Neural cell (in vitro differentiated cells): ENCODE data around the gene PNLIP. TPM values are rescaled to one million over a fixed set of nuclear protein-coding genes. Genes with fewer than 3 reads are reported as not detected.

Experiments used
- H2AFZ ChIP-seq: fragments of 200-600, 300-800 bp; sonication (generic), shearing (Covaris generic); 2 replicates; pipeline ENCODE4 v1.6.0; 2014; ENCODE audit warnings: low read depth, mild to moderate bottlenecking, antibody characterized with exemption, low read length, moderate library complexity
- H3F3A ChIP-seq: fragments of 200-600 bp; shearing (Covaris generic); 2 replicates; pipeline ENCODE4 v1.6.1; 2016; ENCODE audit warnings: mild to moderate bottlenecking, moderate library complexity, mixed read lengths, antibody characterized with exemption, low read length; ENCODE audit not compliant: insufficient read depth, poor library complexity, severe bottlenecking
- H3K27ac ChIP-seq: fragments of 200-600, 300-800 bp; sonication (generic), shearing (Covaris generic); 2 replicates; pipeline ENCODE4 v1.5.1; 2014; ENCODE audit warnings: mild to moderate bottlenecking, low read length, moderate library complexity
- H3K27me3 ChIP-seq: fragments of 300-800, 200-600 bp; sonication (generic), shearing (Covaris generic); 2 replicates; pipeline ENCODE4 v1.6.0; 2014; ENCODE audit warnings: mild to moderate bottlenecking, low read depth, low read length, moderate library complexity; ENCODE audit not compliant: insufficient read depth
- H3K36me3 ChIP-seq: fragments of 300-800, 200-600 bp; sonication (generic), shearing (Covaris generic); 2 replicates; pipeline ENCODE4 v1.5.1; 2014; ENCODE audit warnings: mild to moderate bottlenecking, antibody characterized with exemption, low read length, moderate library complexity; ENCODE audit not compliant: insufficient read depth
- H3K4me2 ChIP-seq: fragments of 300-800, 200-600 bp; sonication (generic), shearing (Covaris generic); 2 replicates; pipeline ENCODE4 v1.6.0; 2014; ENCODE audit warnings: mild to moderate bottlenecking, low read length
- H3K4me3 ChIP-seq: fragments of 300-800, 200-600 bp; sonication (generic), shearing (Covaris generic); 2 replicates; pipeline ENCODE4 v1.5.1; 2014; ENCODE audit warnings: mild to moderate bottlenecking, low read length, moderate library complexity
- H3K79me2 ChIP-seq: fragments of 200-600 bp; shearing (Covaris generic); replicated peaks from 2 replicates; pipeline ENCODE4 v1.6.0; 2014; ENCODE audit warnings: mild to moderate bottlenecking, low read length, moderate library complexity; ENCODE audit not compliant: insufficient read depth
- H3K9ac ChIP-seq: fragments of 300-800, 200-600 bp; sonication (generic), shearing (Covaris generic); 2 replicates; pipeline ENCODE4 v1.6.1; 2016; ENCODE audit warnings: mild to moderate bottlenecking, low read length, mixed read lengths
- H3K9me2 ChIP-seq: fragments of 200-600 bp; shearing (Covaris generic); 2 replicates; pipeline ENCODE4 v1.6.1; 2016; ENCODE audit warnings: mild to moderate bottlenecking, low read length, mixed read lengths; ENCODE audit not compliant: insufficient read depth
- H3K9me3 ChIP-seq: fragments of 200-600, 300-800 bp; sonication (generic), shearing (Covaris generic); 2 replicates; pipeline ENCODE4 v1.6.1; 2016; ENCODE audit warnings: mild to moderate bottlenecking, mixed run types, low read length, moderate library complexity, mixed read lengths
- H4K20me1 ChIP-seq: fragments of 200-600 bp; shearing (Covaris generic); 2 replicates; pipeline ENCODE4 v1.6.1; 2016; ENCODE audit warnings: mild to moderate bottlenecking, mixed run types; ENCODE audit not compliant: insufficient read depth
- CTCF ChIP-seq: fragments of 450-650 bp; IDR thresholded peaks from 2 replicates; pipeline ENCODE4 v1.5.1; 2014; ENCODE audit warnings: antibody characterized with exemption, mild to moderate bottlenecking, moderate library complexity; ENCODE audit not compliant: poor library complexity, severe bottlenecking
- EP300 ChIP-seq: fragments of 450-650 bp; conservative IDR thresholded peaks from 2 replicates; pipeline ENCODE4 v1.6.1; 2014; ENCODE audit warnings: antibody characterized with exemption, mild to moderate bottlenecking, moderate library complexity; ENCODE audit not compliant: poor library complexity, severe bottlenecking
- EZH2 ChIP-seq: fragments of 200-600, 300-800 bp; shearing (Covaris generic), sonication (generic); IDR thresholded peaks from 2 replicates; pipeline ENCODE4 v1.6.1; 2014; ENCODE audit warnings: antibody characterized with exemption, low read length, borderline replicate concordance, mild to moderate bottlenecking; ENCODE audit not compliant: insufficient read depth, poor library complexity, severe bottlenecking
- MXI1 ChIP-seq: fragments of 450-650 bp; conservative IDR thresholded peaks from 2 replicates; pipeline ENCODE4 v1.6.1; 2014; ENCODE audit warnings: antibody characterized with exemption, mild to moderate bottlenecking; ENCODE audit not compliant: poor library complexity, severe bottlenecking
- POLR2AphosphoS5 ChIP-seq: IDR thresholded peaks from 2 replicates; pipeline ENCODE4 v1.6.1; 2012
- RAD21 ChIP-seq: fragments of 450-650 bp; conservative IDR thresholded peaks from 2 replicates; pipeline ENCODE4 v1.6.1; 2014; ENCODE audit warnings: antibody characterized with exemption, mild to moderate bottlenecking, moderate library complexity
- REST ChIP-seq: IDR thresholded peaks from 2 replicates; pipeline ENCODE4 v1.6.1; 2012; ENCODE audit warnings: borderline replicate concordance
- SMC3 ChIP-seq: fragments of 450-650 bp; conservative IDR thresholded peaks from 2 replicates; pipeline ENCODE4 v1.6.1; 2014; ENCODE audit warnings: antibody characterized with exemption, mild to moderate bottlenecking, moderate library complexity; ENCODE audit not compliant: poor library complexity
- TAF1 ChIP-seq: IDR thresholded peaks from 2 replicates; pipeline ENCODE4 v1.6.1; 2012; ENCODE audit warnings: low read depth
- polyA plus RNA-seq: library from polyadenylated mRNA; depleted of rRNA; stranded (reverse); fragments of >200 nt; gene quantifications from 2 replicates; pipeline ENCODE4 v1.2.3, GENCODE V29; 2014

Gene PNLIP
- polyA plus RNA-seq, 1 donor from 2014 or later, result not detected

- H3K79me2 ChIP-seq, result no peaks in the 10 kb centered on the region
- no peaks in the 10 kb centered on the region for H3K36me3 ChIP-seq
- H3K27me3 ChIP-seq, result no peaks in the 10 kb centered on the region
- H4K20me1 ChIP-seq, result no peaks in the 10 kb centered on the region
- H3K4me3 ChIP-seq, result no peak overlapping the region
- H2AFZ ChIP-seq, result no peak overlapping the region
- no peak overlapping the region for H3K4me2 ChIP-seq
- no peak overlapping the region for H3K27ac ChIP-seq
- H3K9me3 ChIP-seq, result no peaks in the 10 kb centered on the region
- no peaks in the 10 kb centered on the region for H3K9me2 ChIP-seq
- no peaks in the 10 kb centered on the region for H3F3A ChIP-seq
- TF ChIP-seq CTCF (no peak), MXI1 (no peak), EP300 (no peak), RAD21 (no peak), EZH2 (no peak), TAF1 (no peak)
- no peak overlapping the region for H3K9ac ChIP-seq
These were observed 7.3 kb upstream of the PNLIP start for GRCh38 chr10:116538456-116538855.

GRCh38 chr10:116538992-116539391 is 6.7 kb upstream of the PNLIP start:
- no peak overlapping the region for H3K27ac ChIP-seq
- no peaks in the 10 kb centered on the region for H3K36me3 ChIP-seq
- no peak overlapping the region for H2AFZ ChIP-seq
- H4K20me1 ChIP-seq, result no peaks in the 10 kb centered on the region
- no peaks in the 10 kb centered on the region for H3K9me3 ChIP-seq
- H3K4me3 ChIP-seq, result no peak overlapping the region
- H3K9ac ChIP-seq, result no peak overlapping the region
- H3K79me2 ChIP-seq, result no peaks in the 10 kb centered on the region
- H3F3A ChIP-seq, result no peaks in the 10 kb centered on the region
- TF ChIP-seq CTCF (no peak), REST (no peak), TAF1 (no peak), EP300 (no peak), POLR2AphosphoS5 (no peak), SMC3 (no peak), EZH2 (no peak), RAD21 (no peak), MXI1 (no peak)
- H3K4me2 ChIP-seq, result no peak overlapping the region
- no peaks in the 10 kb centered on the region for H3K9me2 ChIP-seq
- H3K27me3 ChIP-seq, result no peaks in the 10 kb centered on the region
